ENCODE data around the gene FBRSL1.

DNA sequence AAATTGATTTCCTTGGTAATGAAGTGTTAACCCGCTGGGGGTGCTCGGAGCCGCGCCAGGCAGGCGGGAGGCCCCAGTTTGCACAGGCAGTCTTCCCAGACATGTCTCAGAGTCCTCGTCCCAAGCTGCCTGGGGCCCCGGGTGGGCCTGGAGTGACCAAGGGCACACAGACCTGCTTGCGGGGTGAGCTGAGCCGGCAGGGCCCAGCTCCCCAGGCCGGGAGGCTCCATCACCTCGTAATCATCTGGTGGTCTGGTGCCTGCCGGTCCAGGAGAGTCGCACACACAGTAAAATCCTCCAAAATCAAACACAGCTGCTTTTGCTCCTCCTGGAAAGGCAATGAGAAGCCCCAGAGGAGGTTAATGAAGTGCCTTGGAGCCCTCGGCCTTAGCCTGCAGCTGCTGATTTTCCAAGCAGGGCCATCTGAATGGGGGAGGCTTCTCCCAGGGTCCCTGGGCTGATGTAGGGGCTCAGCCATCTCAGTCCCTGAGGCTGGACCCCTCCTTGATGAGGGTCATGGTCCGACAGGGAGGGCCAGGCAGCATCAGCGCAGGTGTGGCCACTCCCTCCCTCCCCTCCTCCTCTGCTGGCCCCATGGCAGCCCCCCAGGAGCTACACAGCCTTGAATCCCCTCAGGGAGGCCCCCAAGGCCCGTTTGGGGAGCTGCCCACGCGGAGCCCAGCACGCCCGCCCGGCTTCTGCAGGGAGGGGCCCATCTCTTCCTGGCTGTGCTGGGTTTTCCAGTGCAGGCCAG lies 39.4 kb upstream of the FBRSL1 start:
- TF ChIP-seq CTCF (IDR thresholded peaks at IDR 0.05) (no peak), POLR2A (IDR thresholded peaks at IDR 0.05) (no peak)
